Mesendoderm (in vitro differentiated cells): ENCODE data around the gene CHST9. TPM values are rescaled to one million over a fixed set of nuclear protein-coding genes. Genes with fewer than 3 reads are reported as not detected.
"Not testable (repeated sequence)": the region's sequence is repeated elsewhere in the genome, so short reads cannot be mapped to it uniquely, and the experiment has no call there.

ENCODE experiments used
- DNase-seq: peaks from one replicate; pipeline ENCODE4 v3.0.0; 2013
- H2AK5ac ChIP-seq: 2 replicates; pipeline ENCODE4 v1.6.1; 2013; ENCODE audit warnings: low read length, inconsistent platforms
- H2BK120ac ChIP-seq: 2 replicates; pipeline ENCODE4 v1.6.1; 2013; ENCODE audit warnings: low read depth, mild to moderate bottlenecking, low read length, moderate library complexity, mixed read lengths
- H2BK15ac ChIP-seq: replicated peaks from 2 replicates; pipeline ENCODE4 v1.6.1; 2013; ENCODE audit warnings: low read depth, mild to moderate bottlenecking, moderate library complexity
- H2BK5ac ChIP-seq: 2 replicates; pipeline ENCODE4 v1.6.1; 2013; ENCODE audit warnings: low read length, inconsistent platforms
- H3K18ac ChIP-seq: 2 replicates; pipeline ENCODE4 v1.6.1; 2013; ENCODE audit warnings: mild to moderate bottlenecking, low read length, mixed read lengths
- H3K23ac ChIP-seq: one replicate; pipeline ENCODE4 v1.6.1; 2013; ENCODE audit warnings: low read length
- H3K27ac ChIP-seq: 2 replicates; pipeline ENCODE4 v1.5.1; 2013; ENCODE audit warnings: low read depth, mild to moderate bottlenecking, inconsistent platforms, low read length, moderate library complexity
- H3K27me3 ChIP-seq: 2 replicates; pipeline ENCODE4 v1.6.1; 2013; ENCODE audit warnings: low read length, control low read depth, mild to moderate bottlenecking, inconsistent platforms; ENCODE audit not compliant: insufficient read depth, poor library complexity
- H3K36me3 ChIP-seq: 2 replicates; pipeline ENCODE4 v1.6.1; 2013; ENCODE audit warnings: low read length, inconsistent platforms; ENCODE audit not compliant: control insufficient read depth, insufficient read depth
- H3K4ac ChIP-seq: one replicate; pipeline ENCODE4 v1.6.1; 2013; ENCODE audit warnings: low read depth, mild to moderate bottlenecking, low read length, moderate library complexity
- H3K4me1 ChIP-seq: 2 replicates; pipeline ENCODE4 v1.6.1; 2013; ENCODE audit warnings: low read depth, low read length, inconsistent platforms; ENCODE audit not compliant: control insufficient read depth
- H3K4me2 ChIP-seq: 2 replicates; pipeline ENCODE4 v1.6.1; 2013; ENCODE audit warnings: low read length
- H3K4me3 ChIP-seq: 2 replicates; pipeline ENCODE4 v1.5.1; 2013; ENCODE audit warnings: mild to moderate bottlenecking, low read length
- H3K56ac ChIP-seq: one replicate; pipeline ENCODE4 v1.6.1; 2013; ENCODE audit warnings: low read length
- H3K79me1 ChIP-seq: 2 replicates; pipeline ENCODE4 v1.6.1; 2013; ENCODE audit warnings: low read length, inconsistent platforms
- H3K79me2 ChIP-seq: 2 replicates; pipeline ENCODE4 v1.6.1; 2013; ENCODE audit warnings: mild to moderate bottlenecking, low read length; ENCODE audit not compliant: control insufficient read depth, insufficient read depth
- H3K9ac ChIP-seq: 2 replicates; pipeline ENCODE4 v1.6.1; 2013; ENCODE audit warnings: low read length, inconsistent platforms
- H4K5ac ChIP-seq: one replicate; pipeline ENCODE4 v1.6.1; 2013; ENCODE audit warnings: low read length
- H4K8ac ChIP-seq: one replicate; pipeline ENCODE4 v1.6.1; 2013; ENCODE audit warnings: low read depth, mild to moderate bottlenecking, control low read depth, low read length, moderate library complexity
- WGBS: extraction: QIAGEN DNeasy Blood & Tissue Kit; methylation state at CpG from one replicate; pipeline ENCODE4 v1.1.7; 2013; ENCODE audit warnings: low lambda C conversion rate, missing lambda C conversion rate; ENCODE audit not compliant: insufficient coverage; ENCODE audit errors: extremely low coverage; 5-methylcytosine and 5-hydroxymethylcytosine counted together
- polyA plus RNA-seq, 2 experiments: library from polyadenylated mRNA; stranded (reverse); fragments of 200-250 nt; gene quantifications; one replicate each; pipeline ENCODE4 v1.2.3, GENCODE V29; 2013

CHST9 gene
- 11.0 TPM for polyA plus RNA-seq (2013, experiment 1 of 2)
- polyA plus RNA-seq (2013, experiment 2 of 2): 11.0 TPM

DNA sequence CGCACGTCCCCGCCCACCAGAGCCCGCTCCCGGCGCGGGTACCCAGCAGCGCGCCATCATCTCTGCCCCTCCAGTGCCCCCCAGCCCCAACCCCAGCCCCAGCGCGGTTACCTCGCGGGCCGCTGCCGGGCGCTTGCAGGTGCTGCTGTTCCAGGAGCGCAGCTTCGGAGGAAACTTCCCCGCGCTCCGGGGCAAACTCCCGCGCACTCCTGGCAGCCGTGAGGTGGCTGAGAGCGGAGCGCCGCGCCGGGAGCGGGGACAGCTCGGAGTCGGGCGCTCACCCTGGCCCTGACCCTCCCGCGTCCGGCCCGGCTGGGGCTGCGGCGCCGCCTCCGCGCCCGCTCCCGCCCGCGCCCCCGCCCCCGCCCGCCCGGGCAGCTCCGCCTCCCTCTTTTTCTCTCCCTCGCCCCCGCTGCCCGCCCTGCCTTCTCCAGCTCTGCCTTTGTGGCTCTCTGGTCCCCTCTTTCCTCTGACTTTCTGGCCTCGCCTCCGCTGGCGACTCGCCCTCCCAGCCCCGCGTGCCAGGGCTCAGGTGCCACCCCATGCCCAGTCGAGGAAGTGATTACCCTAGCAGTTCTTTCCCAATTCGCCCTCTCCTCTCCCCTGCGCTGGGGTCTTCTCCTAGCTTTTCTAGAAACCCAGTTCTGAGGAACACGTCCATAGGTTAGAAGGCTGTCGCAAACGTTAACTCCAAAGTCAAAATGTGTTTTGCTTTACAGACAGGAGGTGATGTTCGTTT is at the start of gene CHST9:
CHST9 (minus strand) TSS at position 284 of the 739 bp plus-strand sequence. CDS start 42,499 bp downstream, outside the sequence.
- Histone ChIP-seq H4K5ac (no peak within 1 kb of the TSS), H3K9ac (peak within 1 kb of the TSS; percentile 69), H2BK120ac (no peak within 1 kb of the TSS), H3K79me1 (no peaks in the 10 kb centered on the region), H4K8ac (no peak within 1 kb of the TSS), H2AK5ac (no peak within 1 kb of the TSS), H3K79me2 (no peaks in the 10 kb centered on the region), H2BK15ac (no peak within 1 kb of the TSS), H3K27ac (no peak within 1 kb of the TSS), H2BK5ac (no peak within 1 kb of the TSS), H3K4me2 (peak within 1 kb of the TSS; percentile 82), H3K23ac (peak within 1 kb of the TSS; percentile 30), H3K4me1 (no peaks in the 10 kb centered on the region), H3K18ac (peak within 1 kb of the TSS; percentile 97), H3K4me3 (peak within 1 kb of the TSS; percentile 31), H3K4ac (no peak within 1 kb of the TSS), H3K56ac (peak within 1 kb of the TSS; percentile 90), H3K27me3 (no peaks in the 10 kb centered on the region), H3K36me3 (no peaks in the 10 kb centered on the region)
- DNase-seq: peak; percentile 40
- WGBS: no CpG with 5 or more reads among the region's 67 CpGs

DNA sequence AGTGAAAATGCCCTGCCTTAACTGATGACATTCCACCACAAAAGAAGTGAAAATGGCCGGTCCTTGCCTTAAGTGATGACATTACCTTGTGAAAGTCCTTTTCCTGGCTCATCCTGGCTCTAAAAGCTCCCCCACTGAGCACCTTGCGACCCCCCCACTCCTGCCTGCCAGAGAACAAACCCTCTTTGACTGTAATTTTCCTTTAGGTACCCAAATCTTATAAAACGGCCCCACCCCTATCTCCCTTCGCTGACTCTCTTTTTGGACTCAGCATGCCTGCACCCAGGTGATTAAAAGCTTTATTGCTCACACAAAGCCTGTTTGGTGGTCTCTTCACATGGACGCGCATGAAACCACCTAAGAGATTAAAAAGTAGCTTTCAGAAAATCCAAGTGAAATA is 47.2 kb upstream of the CHST9 start:
- not testable (repeated sequence) for H2BK5ac ChIP-seq, H3K4me2 ChIP-seq, H3K4me1 ChIP-seq, H3K27me3 ChIP-seq, H3K9ac ChIP-seq, H3K27ac ChIP-seq, H3K4me3 ChIP-seq, H3K79me1 ChIP-seq, H2AK5ac ChIP-seq, H3K79me2 ChIP-seq, H2BK120ac ChIP-seq, H4K5ac ChIP-seq, H4K8ac ChIP-seq, H3K56ac ChIP-seq, H3K18ac ChIP-seq, H3K23ac ChIP-seq, H2BK15ac ChIP-seq, H3K4ac ChIP-seq, H3K36me3 ChIP-seq
- peak; percentile 26 for DNase-seq
- no CpG with 5 or more reads among the region's 6 CpGs for WGBS

DNA sequence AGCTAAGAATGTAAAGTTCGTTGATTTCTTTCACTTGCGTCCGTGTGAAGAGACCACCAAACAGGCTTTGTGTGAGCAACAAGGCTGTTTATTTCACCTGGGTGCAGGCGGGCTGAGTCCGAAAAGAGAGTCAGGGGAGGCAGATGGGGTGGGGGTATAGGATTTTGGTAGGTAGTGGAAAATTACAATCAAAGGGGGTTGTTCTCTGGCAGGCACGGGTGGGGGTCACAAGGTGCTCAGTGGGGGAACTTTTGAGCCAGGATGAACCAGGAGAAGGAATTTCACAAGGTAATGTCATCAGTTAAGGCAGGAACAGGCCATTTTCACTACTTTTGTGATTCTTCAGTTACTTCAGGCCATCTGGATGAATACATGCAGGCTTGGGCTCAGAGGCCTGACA is 46.6 kb upstream of the CHST9 start:
- not testable (repeated sequence) for H3K27me3 ChIP-seq, H3K4me2 ChIP-seq, H4K8ac ChIP-seq, H3K23ac ChIP-seq, H3K36me3 ChIP-seq, H3K79me1 ChIP-seq, H3K4me3 ChIP-seq, H3K79me2 ChIP-seq, H4K5ac ChIP-seq, H3K4ac ChIP-seq, H2BK5ac ChIP-seq, H3K4me1 ChIP-seq, H2AK5ac ChIP-seq, H3K9ac ChIP-seq, H3K18ac ChIP-seq, H2BK15ac ChIP-seq, H2BK120ac ChIP-seq
- H3K56ac ChIP-seq: peak overlapping the region; percentile 61
- peak; percentile 76 for DNase-seq
- WGBS: no CpG with 5 or more reads among the region's 6 CpGs
- H3K27ac ChIP-seq: peak overlapping the region; percentile 42

DNA sequence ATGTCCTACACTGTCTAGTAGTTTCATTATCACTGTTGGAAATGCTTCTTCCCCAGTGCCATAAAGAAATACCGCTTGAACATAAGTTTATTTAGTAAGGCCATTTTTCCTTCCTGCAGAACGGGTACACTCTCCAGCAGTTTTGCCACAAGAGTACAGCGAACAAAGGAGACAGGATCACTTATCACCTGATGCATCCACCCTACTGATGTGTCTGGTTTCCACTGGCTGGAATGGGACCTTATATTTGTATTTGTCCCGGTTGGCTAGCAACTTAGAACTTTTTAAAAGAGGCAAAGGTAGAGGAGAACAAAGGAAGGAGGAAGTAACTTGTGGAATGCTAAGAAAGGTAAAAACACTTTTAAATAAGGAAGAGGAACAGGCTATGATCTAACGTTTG is 46.1 kb upstream of the CHST9 start:
- not testable (repeated sequence) for H2BK15ac ChIP-seq, H3K36me3 ChIP-seq, H4K5ac ChIP-seq, H3K79me2 ChIP-seq, H3K4me1 ChIP-seq, H3K4me2 ChIP-seq, H3K27me3 ChIP-seq, H4K8ac ChIP-seq, H3K9ac ChIP-seq, H3K79me1 ChIP-seq, H3K4me3 ChIP-seq, H3K23ac ChIP-seq, H2AK5ac ChIP-seq
- WGBS: no CpG with 5 or more reads among the region's 5 CpGs
- peak; percentile 69 for DNase-seq
- peak overlapping the region; percentile 26 for H3K4ac ChIP-seq
- H3K18ac ChIP-seq: peak overlapping the region; percentile 44
- H2BK5ac ChIP-seq: peak overlapping the region; percentile 2
- peak overlapping the region; percentile 29 for H2BK120ac ChIP-seq
- peak overlapping the region; percentile 42 for H3K27ac ChIP-seq
- H3K56ac ChIP-seq: peak overlapping the region; percentile 61

- Histone ChIP-seq H3K4me2 (no peak overlapping the region), H3K56ac (peak overlapping the region; percentile 19), H3K36me3 (no peaks in the 10 kb centered on the region), H3K79me1 (no peaks in the 10 kb centered on the region), H3K4me3 (no peak overlapping the region), H2BK5ac (peak overlapping the region; percentile 5), H3K18ac (no peak overlapping the region), H3K27me3 (no peaks in the 10 kb centered on the region), H2AK5ac (peak overlapping the region; percentile 14), H3K4me1 (peaks cover 6% of the 10 kb centered on the region), H3K79me2 (no peaks in the 10 kb centered on the region), H4K5ac (no peak overlapping the region), H3K4ac (peak overlapping the region; percentile 65), H2BK120ac (no peak overlapping the region), H4K8ac (no peak overlapping the region), H3K9ac (no peak overlapping the region), H3K23ac (no peak overlapping the region), H2BK15ac (no peak overlapping the region), H3K27ac (no peak overlapping the region)
- DNase-seq: no peak
- WGBS: no CpG with 5 or more reads among the region's 1 CpG
Observed at GRCh38 chr18:27227721-27228120, 42.6 kb upstream of the CHST9 start.
